Measurements from ENCODE around the gene CD3G.

GRCh38 chr11:118397448-118397847, 53.3 kb downstream of the CD3G start:
- TF ChIP-seq CTCF (IDR thresholded peaks at IDR 0.05; ENCODE audit: borderline replicate concordance, extremely low read depth, low read length, poor library complexity, severe bottlenecking): no peak
- TF ChIP-seq EZH2 (IDR thresholded peaks at IDR 0.05; ENCODE audit: borderline replicate concordance, low read depth, low read length, severe bottlenecking): no peak

Data from DND-41 (cell line).